Measurements from ENCODE around the gene PTPRA. TPM values are rescaled to one million over a fixed set of nuclear protein-coding genes. Genes with fewer than 3 reads are reported as not detected.

The PTPRA gene
- total RNA-seq, 1 experiment from 2014 or later: 47.2 TPM

GRCh38 chr20:2983508-2983907 lies 110.2 kb downstream of the PTPRA start:
- ATAC-seq: no peak
- POLR2A ChIA-PET: interaction anchor here (0.6 kb wide), 1 partner anchor 15 kb away, joined by 3 read pairs; no protein-coding TSS in a partner anchor

More at GRCh38 chr20:2983508-2983907, 110.2 kb downstream of the PTPRA start:
- DNase-seq (ENCODE audit: low spot score): no peak
- no peak overlapping the region for H3K27ac Mint-ChIP-seq
- TF ChIP-seq RELA (CRISPR knock-in tag; IDR thresholded peaks at IDR 0.05; ENCODE audit: borderline replicate concordance) (no peak), CREB1 (CRISPR knock-in tag; IDR thresholded peaks at IDR 0.05) (no peak), MAX (CRISPR knock-in tag; IDR thresholded peaks at IDR 0.05) (no peak), AR (CRISPR knock-in tag; IDR thresholded peaks at IDR 0.05) (no peak), ZNF232 (CRISPR knock-in tag; IDR thresholded peaks at IDR 0.05) (no peak), RORB (CRISPR knock-in tag; IDR thresholded peaks at IDR 0.05) (no peak), TEAD1 (CRISPR knock-in tag; IDR thresholded peaks at IDR 0.05) (no peak), ATF1 (CRISPR knock-in tag; IDR thresholded peaks at IDR 0.05) (no peak), ZSCAN18 (CRISPR knock-in tag; IDR thresholded peaks at IDR 0.05) (no peak), ATF3 (CRISPR knock-in tag; conservative IDR thresholded peaks at IDR 0.05) (no peak), PRDM15 (CRISPR knock-in tag; IDR thresholded peaks at IDR 0.05) (no peak), CREM (CRISPR knock-in tag; IDR thresholded peaks at IDR 0.05) (no peak), GRHL2 (CRISPR knock-in tag; IDR thresholded peaks at IDR 0.05; ENCODE audit: insufficient replicate concordance, severe bottlenecking) (no peak), JAZF1 (CRISPR knock-in tag; IDR thresholded peaks at IDR 0.05) (no peak), TEAD4 (CRISPR knock-in tag; IDR thresholded peaks at IDR 0.05) (no peak), HMGA2 (CRISPR knock-in tag; IDR thresholded peaks at IDR 0.05) (no peak), MLX (CRISPR knock-in tag; IDR thresholded peaks at IDR 0.05) (no peak)
- TF ChIP-seq, protein P1, sequence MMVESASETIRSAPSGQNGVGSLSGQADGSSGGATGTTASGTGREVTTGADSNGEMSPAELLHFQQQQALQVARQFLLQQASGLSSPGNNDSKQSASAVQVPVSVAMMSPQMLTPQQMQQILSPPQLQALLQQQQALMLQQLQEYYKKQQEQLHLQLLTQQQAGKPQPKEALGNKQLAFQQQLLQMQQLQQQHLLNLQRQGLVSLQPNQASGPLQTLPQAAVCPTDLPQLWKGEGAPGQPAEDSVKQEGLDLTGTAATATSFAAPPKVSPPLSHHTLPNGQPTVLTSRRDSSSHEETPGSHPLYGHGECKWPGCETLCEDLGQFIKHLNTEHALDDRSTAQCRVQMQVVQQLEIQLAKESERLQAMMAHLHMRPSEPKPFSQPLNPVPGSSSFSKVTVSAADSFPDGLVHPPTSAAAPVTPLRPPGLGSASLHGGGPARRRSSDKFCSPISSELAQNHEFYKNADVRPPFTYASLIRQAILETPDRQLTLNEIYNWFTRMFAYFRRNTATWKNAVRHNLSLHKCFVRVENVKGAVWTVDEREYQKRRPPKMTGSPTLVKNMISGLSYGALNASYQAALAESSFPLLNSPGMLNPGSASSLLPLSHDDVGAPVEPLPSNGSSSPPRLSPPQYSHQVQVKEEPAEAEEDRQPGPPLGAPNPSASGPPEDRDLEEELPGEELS (CRISPR knock-in tag; IDR thresholded peaks at IDR 0.05): no peak
- TF ChIP-seq, protein P2, sequence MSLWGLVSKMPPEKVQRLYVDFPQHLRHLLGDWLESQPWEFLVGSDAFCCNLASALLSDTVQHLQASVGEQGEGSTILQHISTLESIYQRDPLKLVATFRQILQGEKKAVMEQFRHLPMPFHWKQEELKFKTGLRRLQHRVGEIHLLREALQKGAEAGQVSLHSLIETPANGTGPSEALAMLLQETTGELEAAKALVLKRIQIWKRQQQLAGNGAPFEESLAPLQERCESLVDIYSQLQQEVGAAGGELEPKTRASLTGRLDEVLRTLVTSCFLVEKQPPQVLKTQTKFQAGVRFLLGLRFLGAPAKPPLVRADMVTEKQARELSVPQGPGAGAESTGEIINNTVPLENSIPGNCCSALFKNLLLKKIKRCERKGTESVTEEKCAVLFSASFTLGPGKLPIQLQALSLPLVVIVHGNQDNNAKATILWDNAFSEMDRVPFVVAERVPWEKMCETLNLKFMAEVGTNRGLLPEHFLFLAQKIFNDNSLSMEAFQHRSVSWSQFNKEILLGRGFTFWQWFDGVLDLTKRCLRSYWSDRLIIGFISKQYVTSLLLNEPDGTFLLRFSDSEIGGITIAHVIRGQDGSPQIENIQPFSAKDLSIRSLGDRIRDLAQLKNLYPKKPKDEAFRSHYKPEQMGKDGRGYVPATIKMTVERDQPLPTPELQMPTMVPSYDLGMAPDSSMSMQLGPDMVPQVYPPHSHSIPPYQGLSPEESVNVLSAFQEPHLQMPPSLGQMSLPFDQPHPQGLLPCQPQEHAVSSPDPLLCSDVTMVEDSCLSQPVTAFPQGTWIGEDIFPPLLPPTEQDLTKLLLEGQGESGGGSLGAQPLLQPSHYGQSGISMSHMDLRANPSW (CRISPR knock-in tag; conservative IDR thresholded peaks at IDR 0.05; ENCODE audit: low read depth): no peak
- TF ChIP-seq, protein P3, sequence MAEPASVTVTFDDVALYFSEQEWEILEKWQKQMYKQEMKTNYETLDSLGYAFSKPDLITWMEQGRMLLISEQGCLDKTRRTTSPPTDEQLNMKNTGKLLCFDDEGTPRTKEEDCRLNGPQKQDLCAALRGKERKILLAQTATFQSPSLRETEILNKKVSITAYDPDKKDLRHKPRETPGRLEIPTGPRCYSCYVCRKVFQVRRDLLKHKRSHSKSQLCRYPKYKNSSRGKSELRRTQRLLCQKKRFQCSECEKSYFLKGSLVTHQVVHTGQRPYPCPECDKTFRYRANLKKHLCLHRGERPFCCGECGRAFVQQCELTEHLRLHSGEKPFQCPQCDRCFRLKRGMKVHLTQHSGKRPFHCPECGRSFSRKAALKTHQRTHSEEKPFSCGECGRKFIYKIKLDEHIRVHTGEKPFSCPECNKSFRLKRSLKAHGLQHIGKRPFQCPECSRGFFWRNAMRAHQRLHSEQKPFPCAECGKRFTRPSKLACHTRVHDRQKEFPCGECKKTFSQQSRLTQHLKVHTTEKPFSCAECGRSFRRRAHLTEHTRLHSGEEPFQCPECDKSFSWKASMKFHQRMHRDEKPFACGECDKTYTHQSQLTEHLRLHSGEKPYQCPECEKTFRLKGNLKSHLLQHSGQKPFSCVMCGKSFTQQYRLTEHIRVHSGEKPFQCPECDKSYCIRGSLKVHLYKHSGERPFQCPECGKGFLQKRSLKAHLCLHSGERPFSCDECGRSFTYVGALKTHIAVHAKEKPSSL (CRISPR knock-in tag; conservative IDR thresholded peaks at IDR 0.05): no peak
- H3K4me1 Mint-ChIP-seq: peaks cover 2% of the 10 kb centered on the region; the same call in 1 of the 2 replicates
- no peaks in the 10 kb centered on the region for H3K27me3 Mint-ChIP-seq (ENCODE audit: low read depth)
- H3K4me3 Mint-ChIP-seq: no peak overlapping the region
- peaks cover 17% of the 10 kb centered on the region for H3K36me3 Mint-ChIP-seq
- CTCF ChIA-PET: no interaction called here
- H3K9me3 Mint-ChIP-seq: no peaks in the 10 kb centered on the region

Measured in WTC11 (cell line).